ENCODE measurements around the gene CDC5L.

Gene CDC5L

GRCh38 chr6:44466955-44467354, 79.4 kb downstream of the CDC5L start:
- peaks cover 10% of the 10 kb centered on the region for H3K27me3 ChIP-seq
- H3K4me1 ChIP-seq (ENCODE audit: control insufficient read depth in 1 of 2, insufficient read depth in 1 of 2, low read depth in 1 of 2, low read length in 1 of 2), result no peaks in the 10 kb centered on the region
- no peak for TF ChIP-seq CTCF (IDR thresholded peaks at IDR 0.05)
- no peaks in the 10 kb centered on the region for H3K36me3 ChIP-seq
- H3K9me3 ChIP-seq, result no peaks in the 10 kb centered on the region
- H3K27ac ChIP-seq, result no peak overlapping the region
- no peak overlapping the region for H3K4me3 ChIP-seq (ENCODE audit: low read depth in 1 of 2, low read length in 1 of 2)

DNA sequence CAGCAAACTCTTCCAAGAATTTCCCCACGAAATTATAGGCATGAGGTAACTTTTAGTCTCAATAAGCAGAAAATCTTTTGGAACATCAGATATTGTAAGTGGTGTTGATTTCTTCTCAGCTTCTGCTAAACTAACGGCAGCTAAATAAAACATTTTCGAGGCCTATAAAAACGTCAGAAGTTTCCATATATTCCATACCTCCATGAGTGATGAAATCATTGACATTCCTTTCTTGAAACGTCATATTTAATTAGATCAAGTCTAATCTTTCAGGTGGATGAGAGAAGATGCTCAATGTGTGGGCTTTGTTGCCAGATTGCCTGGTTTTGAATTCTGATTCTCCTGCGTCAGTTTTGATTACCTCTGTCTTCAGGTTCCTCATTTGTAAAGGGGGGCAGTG, 81.3 kb downstream of the CDC5L start:
- Histone ChIP-seq H3K4me1 (ENCODE audit: control insufficient read depth in 1 of 2, insufficient read depth in 1 of 2, low read depth in 1 of 2, low read length in 1 of 2) (no peaks in the 10 kb centered on the region), H3K36me3 (no peaks in the 10 kb centered on the region), H3K27me3 (peaks cover 10% of the 10 kb centered on the region), H3K4me3 (ENCODE audit: low read depth in 1 of 2, low read length in 1 of 2) (no peak overlapping the region), H3K27ac (no peak overlapping the region), H3K9me3 (no peaks in the 10 kb centered on the region)
- TF ChIP-seq CTCF (IDR thresholded peaks at IDR 0.05), result no peak

DNA sequence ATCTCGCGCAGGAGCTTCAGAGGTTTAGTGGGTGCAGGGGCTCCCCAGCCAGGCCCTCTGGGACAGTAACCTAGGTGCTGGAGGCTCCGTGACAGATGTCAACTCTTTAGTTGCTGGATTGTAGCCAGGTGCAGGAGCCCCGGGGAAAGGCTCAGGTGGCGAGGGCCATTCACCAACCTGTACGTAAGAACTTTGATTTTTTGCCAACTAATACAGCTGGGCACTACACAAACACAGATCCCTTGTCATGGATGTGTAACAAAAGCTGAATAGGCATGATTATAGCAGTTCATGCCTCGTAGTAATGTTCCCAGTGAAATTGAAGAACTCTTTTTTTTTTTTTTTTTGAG, 82.6 kb downstream of the CDC5L start:
- no peak for TF ChIP-seq CTCF (IDR thresholded peaks at IDR 0.05)
- Histone ChIP-seq H3K27me3 (peaks cover 10% of the 10 kb centered on the region), H3K9me3 (no peaks in the 10 kb centered on the region), H3K36me3 (no peaks in the 10 kb centered on the region), H3K4me3 (ENCODE audit: low read depth in 1 of 2, low read length in 1 of 2) (no peak overlapping the region), H3K4me1 (ENCODE audit: control insufficient read depth in 1 of 2, insufficient read depth in 1 of 2, low read depth in 1 of 2, low read length in 1 of 2) (no peaks in the 10 kb centered on the region), H3K27ac (no peak overlapping the region)

DNA sequence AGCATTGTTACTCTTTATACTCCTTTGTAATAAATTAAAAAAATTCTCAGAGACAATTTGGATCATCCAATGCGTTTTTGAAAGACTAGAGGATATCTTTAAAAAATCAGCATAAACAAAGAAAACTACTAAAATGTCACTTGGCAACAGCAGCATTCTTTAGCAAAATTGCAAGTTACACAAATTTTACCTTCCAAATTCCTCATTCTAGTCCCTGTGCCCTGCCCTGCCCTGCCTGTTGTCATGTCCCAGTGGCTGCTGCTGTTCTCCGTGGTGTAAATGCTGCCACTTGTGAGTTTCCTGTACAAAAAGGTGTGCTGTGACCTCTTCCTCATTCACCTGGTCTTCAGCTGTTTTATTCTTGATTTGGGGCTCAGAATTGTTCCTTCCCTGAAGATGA, 83.2 kb downstream of the CDC5L start:
- no peaks in the 10 kb centered on the region for H3K9me3 ChIP-seq
- H3K27me3 ChIP-seq, result peaks cover 10% of the 10 kb centered on the region
- TF ChIP-seq CTCF (IDR thresholded peaks at IDR 0.05), result no peak
- no peaks in the 10 kb centered on the region for H3K4me1 ChIP-seq (ENCODE audit: control insufficient read depth in 1 of 2, insufficient read depth in 1 of 2, low read depth in 1 of 2, low read length in 1 of 2)
- H3K4me3 ChIP-seq (ENCODE audit: low read depth in 1 of 2, low read length in 1 of 2), result no peak overlapping the region
- no peak overlapping the region for H3K27ac ChIP-seq
- no peaks in the 10 kb centered on the region for H3K36me3 ChIP-seq

- Histone ChIP-seq H3K4me3 (ENCODE audit: low read depth in 1 of 2, low read length in 1 of 2) (no peak overlapping the region), H3K36me3 (no peaks in the 10 kb centered on the region), H3K4me1 (ENCODE audit: control insufficient read depth in 1 of 2, insufficient read depth in 1 of 2, low read depth in 1 of 2, low read length in 1 of 2) (no peaks in the 10 kb centered on the region), H3K9me3 (no peaks in the 10 kb centered on the region), H3K27me3 (peaks cover 10% of the 10 kb centered on the region), H3K27ac (no peak overlapping the region)
- no peak for TF ChIP-seq CTCF (IDR thresholded peaks at IDR 0.05)
Measured at GRCh38 chr6:44471271-44471981, 83.9 kb downstream of the CDC5L start.

All from neutrophil (primary cell).